Hematopoietic multipotent progenitor cell treated with erythropoietin and hydrocortisone succinate and interleukin-3 and kit ligand, for 17 days (in vitro differentiated cells): ENCODE measurements around the gene TRPM5.
"Not testable (repeated sequence)": the region's sequence is repeated elsewhere in the genome, so short reads cannot be mapped to it uniquely, and the experiment has no call there.

ENCODE experiments used
- DNase-seq: peaks from one replicate; pipeline ENCODE4 v3.0.0-alpha.2; 2015; ENCODE audit warnings: low spot score

The TRPM5 gene, protein sequence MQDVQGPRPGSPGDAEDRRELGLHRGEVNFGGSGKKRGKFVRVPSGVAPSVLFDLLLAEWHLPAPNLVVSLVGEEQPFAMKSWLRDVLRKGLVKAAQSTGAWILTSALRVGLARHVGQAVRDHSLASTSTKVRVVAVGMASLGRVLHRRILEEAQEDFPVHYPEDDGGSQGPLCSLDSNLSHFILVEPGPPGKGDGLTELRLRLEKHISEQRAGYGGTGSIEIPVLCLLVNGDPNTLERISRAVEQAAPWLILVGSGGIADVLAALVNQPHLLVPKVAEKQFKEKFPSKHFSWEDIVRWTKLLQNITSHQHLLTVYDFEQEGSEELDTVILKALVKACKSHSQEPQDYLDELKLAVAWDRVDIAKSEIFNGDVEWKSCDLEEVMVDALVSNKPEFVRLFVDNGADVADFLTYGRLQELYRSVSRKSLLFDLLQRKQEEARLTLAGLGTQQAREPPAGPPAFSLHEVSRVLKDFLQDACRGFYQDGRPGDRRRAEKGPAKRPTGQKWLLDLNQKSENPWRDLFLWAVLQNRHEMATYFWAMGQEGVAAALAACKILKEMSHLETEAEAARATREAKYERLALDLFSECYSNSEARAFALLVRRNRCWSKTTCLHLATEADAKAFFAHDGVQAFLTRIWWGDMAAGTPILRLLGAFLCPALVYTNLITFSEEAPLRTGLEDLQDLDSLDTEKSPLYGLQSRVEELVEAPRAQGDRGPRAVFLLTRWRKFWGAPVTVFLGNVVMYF (N-terminal part only)

DNA sequence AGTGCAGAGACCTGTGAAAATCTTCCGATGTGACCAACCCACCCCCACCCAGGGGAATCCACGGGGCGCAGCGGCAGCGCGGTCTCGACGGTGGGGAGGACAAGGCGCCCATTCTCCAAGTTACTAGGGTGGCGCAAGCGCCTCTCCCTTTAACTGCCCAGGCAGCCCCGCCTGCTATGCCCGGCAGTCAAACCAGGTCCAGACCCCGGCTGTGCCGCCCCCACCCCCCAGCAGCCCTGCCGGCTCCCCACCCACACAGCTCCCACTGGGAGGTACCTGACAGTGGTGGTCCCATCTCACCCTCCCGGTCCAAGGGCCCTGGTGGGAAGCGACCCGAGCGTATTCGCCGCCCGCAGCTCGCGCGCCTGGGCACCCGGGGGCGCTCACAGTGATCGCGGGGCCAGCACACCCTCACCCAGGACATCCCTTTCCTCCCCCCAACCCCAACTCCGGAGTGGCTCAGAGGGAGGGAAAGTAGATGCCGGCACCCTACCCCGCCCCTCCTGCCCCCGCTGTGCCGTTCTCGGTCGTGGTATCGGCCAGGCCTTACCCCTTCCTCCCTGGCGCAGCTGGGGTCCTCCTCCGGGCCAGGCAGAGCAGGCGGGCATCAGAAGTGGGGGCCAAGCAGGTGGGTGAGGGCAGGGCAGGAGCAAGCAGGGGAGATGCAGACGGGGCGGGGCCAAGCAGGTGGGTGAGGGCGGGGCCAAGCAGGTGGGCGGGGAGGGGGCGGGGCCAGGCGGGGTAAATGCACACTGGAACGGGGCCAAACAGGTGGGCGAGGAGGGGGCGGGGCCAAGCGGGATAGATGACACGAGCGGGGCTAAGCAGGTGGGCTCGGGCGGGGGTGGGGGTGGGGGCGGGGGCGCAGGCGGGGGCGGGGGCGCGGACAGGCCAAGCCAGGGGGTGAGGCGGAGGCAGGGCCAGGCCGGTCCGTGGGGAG lies at the start of gene TRPM5:
Gene TRPM5, minus strand, starts transcription at position 634 of the 940 bp plus-strand sequence. CDS start 21,478 bp downstream, outside the sequence.
- peak; percentile 8 for DNase-seq

- DNase-seq = no peak
Measured at GRCh38 chr11:2489083-2489482, 44.8 kb upstream of the TRPM5 start.

- DNase-seq = no peak
Measured at GRCh38 chr11:2488004-2488403, 43.7 kb upstream of the TRPM5 start.

- DNase-seq = no peak
Measured at GRCh38 chr11:2484576-2485125, 40.3 kb upstream of the TRPM5 start.

GRCh38 chr11:2483426-2483825 lies 39.1 kb upstream of the TRPM5 start:
- no peak for DNase-seq

DNA sequence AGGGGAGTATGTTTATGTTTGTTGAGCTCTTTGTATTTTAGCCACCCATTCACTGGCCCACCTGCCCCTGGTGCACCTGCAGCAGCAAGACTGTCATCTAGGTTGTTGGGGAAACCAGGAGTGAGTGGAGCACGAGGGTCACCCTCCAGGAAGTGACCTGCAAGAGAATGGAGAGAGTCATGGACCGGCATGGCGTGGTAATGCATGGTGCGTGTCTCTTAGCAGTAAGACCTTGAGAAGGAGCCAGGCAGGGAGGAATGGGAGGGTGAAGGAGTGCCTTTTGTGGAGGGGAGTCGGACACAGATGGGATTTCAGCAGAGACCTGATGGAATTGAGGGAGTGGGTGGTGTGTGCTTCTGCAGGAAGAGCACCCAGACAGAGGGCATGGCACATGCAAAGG lies 38.4 kb upstream of the TRPM5 start:
- DNase-seq = no peak

GRCh38 chr11:2482204-2482603 lies 37.9 kb upstream of the TRPM5 start:
- no peak for DNase-seq

GRCh38 chr11:2481253-2481652 lies 36.9 kb upstream of the TRPM5 start:
- DNase-seq = no peak

GRCh38 chr11:2480874-2481220 lies 36.5 kb upstream of the TRPM5 start:
- no peak for DNase-seq

DNA sequence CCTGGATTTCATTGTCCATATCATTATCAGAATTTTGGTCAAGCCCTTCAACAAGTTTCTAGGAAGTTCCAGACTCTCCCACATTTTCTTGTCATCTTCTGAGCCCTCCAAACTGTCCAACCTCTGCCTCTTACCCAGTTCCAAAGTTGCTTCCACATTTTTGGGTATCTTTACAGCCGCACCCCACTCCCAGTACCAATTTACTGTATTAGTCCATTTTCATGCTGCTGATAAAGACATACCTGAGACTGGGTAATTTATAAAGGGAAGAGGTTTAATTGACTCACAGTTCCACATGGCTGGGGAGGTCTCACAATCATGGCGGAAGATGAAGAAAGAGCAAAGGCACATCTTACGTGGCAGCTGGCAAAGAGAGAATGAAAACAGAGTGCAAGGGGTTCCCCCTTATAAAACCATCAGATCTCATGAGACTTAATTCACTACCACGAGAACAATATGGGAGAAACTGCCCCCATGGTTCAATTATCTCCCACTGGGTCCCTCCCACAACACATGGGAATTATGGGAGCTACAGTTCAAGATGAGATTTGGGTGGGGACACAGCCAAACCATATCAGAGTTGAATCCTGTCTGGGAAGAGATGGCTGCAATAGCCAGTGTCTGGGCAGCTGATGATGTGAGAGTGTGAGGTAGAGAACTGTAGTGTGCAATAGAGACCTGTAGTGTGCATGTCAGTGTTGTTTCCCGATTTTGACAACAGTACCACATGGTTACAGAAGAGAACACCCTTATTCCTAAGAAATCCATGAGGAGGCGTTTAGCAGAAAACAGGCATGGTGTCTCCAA lies 36.0 kb upstream of the TRPM5 start:
- DNase-seq = not testable (repeated sequence)

DNA sequence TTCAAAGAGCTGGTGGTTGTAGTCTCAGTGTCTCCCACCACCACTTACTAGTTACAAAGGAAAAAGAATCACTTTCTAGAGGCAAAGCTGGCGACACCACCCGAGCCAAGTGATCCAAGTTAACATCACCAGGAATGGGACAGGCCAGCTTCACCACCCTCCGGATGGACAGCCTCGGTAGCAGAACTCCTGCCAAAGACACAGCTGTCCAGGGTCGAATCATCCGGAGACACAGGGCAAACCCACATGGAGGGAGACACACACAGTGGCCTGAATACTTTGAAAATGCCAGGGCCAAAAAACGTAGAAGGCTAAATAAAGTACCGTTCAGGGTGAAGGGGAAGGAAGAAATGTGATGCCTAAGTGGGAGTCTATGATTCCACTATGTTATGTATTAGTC lies 33.6 kb upstream of the TRPM5 start:
- DNase-seq = no peak

DNA sequence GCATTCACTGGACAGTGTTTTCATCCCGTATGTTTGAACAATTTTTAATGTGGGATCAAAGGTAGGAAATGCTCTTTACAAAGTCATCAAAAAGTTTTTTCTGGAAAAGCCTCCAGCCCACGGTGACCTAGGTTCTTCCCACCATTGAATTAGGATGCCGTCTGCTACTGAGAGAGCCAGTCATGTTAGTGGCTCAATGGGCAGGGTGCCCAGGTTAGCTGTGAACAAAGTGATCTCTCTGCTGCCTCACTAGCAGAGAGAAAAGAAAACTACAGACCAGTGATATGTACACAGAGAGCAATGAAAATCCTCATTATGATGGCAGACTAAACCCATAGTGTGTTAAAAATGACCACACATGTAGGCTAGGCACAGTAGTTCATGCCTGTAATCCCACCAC lies 32.9 kb upstream of the TRPM5 start:
- DNase-seq = no peak

DNA sequence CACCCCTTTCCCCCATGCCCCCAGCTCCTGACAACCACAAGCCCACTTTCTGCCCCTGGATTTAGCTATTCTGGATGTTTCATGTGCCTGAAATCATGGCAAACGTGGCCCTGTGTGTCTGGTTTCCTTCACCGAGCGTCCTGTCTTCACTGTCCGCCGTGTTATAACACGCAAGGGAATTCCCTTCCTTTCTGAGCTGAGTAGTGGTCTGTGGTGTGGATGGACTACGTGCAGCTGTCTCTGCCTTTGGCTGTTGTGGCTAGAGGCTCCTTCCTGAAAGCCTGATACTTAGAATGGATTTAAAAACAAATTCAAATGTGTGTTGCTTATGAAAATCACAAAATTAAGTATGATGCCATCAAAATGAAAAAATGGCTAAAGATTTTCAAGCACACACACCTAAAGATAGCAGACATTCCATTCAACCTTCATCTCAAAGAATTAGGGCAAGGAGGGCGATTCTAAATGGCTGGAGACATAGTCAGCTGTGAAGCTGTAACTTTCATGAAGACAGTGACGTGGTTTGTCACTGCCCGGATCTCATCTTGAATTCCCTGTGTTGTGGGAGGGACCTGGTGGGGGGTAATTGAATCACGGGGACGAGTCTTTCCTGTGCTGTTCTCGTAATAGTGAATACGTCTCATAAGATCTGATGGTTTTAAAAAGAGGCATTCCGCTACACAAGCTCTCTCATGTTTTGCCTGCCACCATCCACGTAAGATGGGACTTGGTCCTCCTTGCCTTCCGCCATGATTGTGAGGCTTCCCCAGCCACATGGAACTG lies 31.0 kb upstream of the TRPM5 start:
- DNase-seq = no peak

GRCh38 chr11:2474059-2474901 lies 30.0 kb upstream of the TRPM5 start:
- no peak for DNase-seq

GRCh38 chr11:2473361-2474058 lies 29.2 kb upstream of the TRPM5 start:
- DNase-seq = no peak

- DNase-seq = no peak
Measured at GRCh38 chr11:2472428-2473186, 28.3 kb upstream of the TRPM5 start.

DNA sequence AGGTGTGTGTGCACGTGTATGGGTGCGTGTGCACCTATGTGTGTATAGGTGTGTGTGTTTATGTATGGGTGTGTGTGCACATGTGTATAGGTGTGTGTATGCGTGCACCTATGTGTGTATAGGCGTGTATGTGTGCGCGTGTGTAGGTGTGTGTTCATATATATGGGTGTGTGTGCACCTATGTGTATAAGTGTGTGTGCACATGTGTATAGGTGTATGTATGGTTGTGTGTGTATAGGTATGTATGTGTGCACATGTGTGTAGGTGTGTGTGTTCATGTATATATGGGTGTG lies 27.4 kb upstream of the TRPM5 start:
- DNase-seq = no peak
